CD8-positive, alpha-beta memory T cell (primary cell): ENCODE results near the gene GPX4. TPM values are rescaled to one million over a fixed set of nuclear protein-coding genes. Genes with fewer than 3 reads are reported as not detected.

Source experiments
- CTCF ChIA-PET: fragments of 350-600 bp; sonication (Branson Sonifier 250); formaldehyde crosslinking; loops from one replicate; lab custom pipeline; 2021; ENCODE audit warnings: antibody characterized with exemption; lab: Charles Lee
- POLR2A ChIA-PET: fragments of 350-600 bp; sonication (Branson Sonifier 250); formaldehyde crosslinking; loops from one replicate; lab custom pipeline; 2021; ENCODE audit warnings: antibody characterized with exemption; lab: Charles Lee
- DNase-seq, 5 donors: peaks; one replicate each; pipeline versions ENCODE4 v3.0.0 to v3.0.0-alpha.2; 2020 to 2022; ENCODE audit warnings: mixed read lengths in 1 of 5
- H3K27ac ChIP-seq: one replicate; pipeline ENCODE4 v1.7.0; 2013; ENCODE audit warnings: low read depth, mild to moderate bottlenecking, low read length, moderate library complexity
- H3K27me3 ChIP-seq: 2 replicates; pipeline ENCODE4 v1.7.0; 2013; ENCODE audit warnings: low read length, mild to moderate bottlenecking; ENCODE audit not compliant: insufficient read depth, poor library complexity, severe bottlenecking
- H3K36me3 ChIP-seq: 2 replicates; pipeline ENCODE4 v1.7.0; 2013; ENCODE audit warnings: mild to moderate bottlenecking, low read length, moderate library complexity; ENCODE audit not compliant: insufficient read depth
- H3K4me1 ChIP-seq: 2 replicates; pipeline ENCODE4 v1.7.0; 2013; ENCODE audit warnings: mild to moderate bottlenecking, low read length, moderate library complexity; ENCODE audit not compliant: insufficient read depth
- H3K4me3 ChIP-seq: 2 replicates; pipeline ENCODE4 v1.7.0; 2013; ENCODE audit warnings: mild to moderate bottlenecking, low read length
- H3K9me3 ChIP-seq: 2 replicates; pipeline ENCODE4 v1.7.0; 2013; ENCODE audit warnings: mild to moderate bottlenecking, low read length
- H3K27ac Mint-ChIP-seq, 8 donors: one replicate each; pipeline ENCODE4 v1.8.0; 2020 to 2021; ENCODE audit warnings: mixed read lengths in 8 of 8, mild to moderate bottlenecking in 6 of 8, inconsistent platforms in 3 of 8, moderate library complexity in 3 of 8
- H3K27me3 Mint-ChIP-seq, 2 donors: one replicate each; pipeline ENCODE4 v1.8.0; 2020 to 2021; ENCODE audit warnings: mixed read lengths in 2 of 2, mild to moderate bottlenecking in 1 of 2, moderate library complexity in 1 of 2
- H3K36me3 Mint-ChIP-seq, 3 donors: one replicate each; pipeline ENCODE4 v1.8.0; 2020 to 2021; ENCODE audit warnings: mixed read lengths in 3 of 3, inconsistent platforms in 1 of 3, mild to moderate bottlenecking in 1 of 3
- H3K4me1 Mint-ChIP-seq, 3 donors: one replicate each; pipeline ENCODE4 v1.8.0; 2020 to 2021; ENCODE audit warnings: mixed read lengths in 3 of 3, inconsistent platforms in 1 of 3, mild to moderate bottlenecking in 1 of 3
- H3K4me3 Mint-ChIP-seq, 7 donors: one replicate each; pipeline ENCODE4 v1.8.0; 2020 to 2021; ENCODE audit warnings: mixed read lengths in 7 of 7, mild to moderate bottlenecking in 6 of 7, moderate library complexity in 4 of 7, inconsistent platforms in 2 of 7
- H3K9me3 Mint-ChIP-seq, 5 donors: one replicate each; pipeline ENCODE4 v1.8.0; 2020 to 2022; ENCODE audit warnings: mixed read lengths in 5 of 5, mild to moderate bottlenecking in 3 of 5, moderate library complexity in 2 of 5, inconsistent platforms in 1 of 5
- polyA plus RNA-seq: library from polyadenylated mRNA; unstranded; fragments of 300-500 nt; fragmentation: Illumina TruSeq; gene quantifications from one replicate; pipeline ENCODE4 v1.2.3, GENCODE V29; 2021
- total RNA-seq, 2 experiments: library from RNA; stranded (reverse); gene quantifications; one replicate each; pipeline ENCODE4 v1.2.3, GENCODE V29; 2021

GPX4 gene
- total and polyA plus RNA-seq, 3 experiments from 2014 or later = 222 to 373 (median 222) TPM

DNA sequence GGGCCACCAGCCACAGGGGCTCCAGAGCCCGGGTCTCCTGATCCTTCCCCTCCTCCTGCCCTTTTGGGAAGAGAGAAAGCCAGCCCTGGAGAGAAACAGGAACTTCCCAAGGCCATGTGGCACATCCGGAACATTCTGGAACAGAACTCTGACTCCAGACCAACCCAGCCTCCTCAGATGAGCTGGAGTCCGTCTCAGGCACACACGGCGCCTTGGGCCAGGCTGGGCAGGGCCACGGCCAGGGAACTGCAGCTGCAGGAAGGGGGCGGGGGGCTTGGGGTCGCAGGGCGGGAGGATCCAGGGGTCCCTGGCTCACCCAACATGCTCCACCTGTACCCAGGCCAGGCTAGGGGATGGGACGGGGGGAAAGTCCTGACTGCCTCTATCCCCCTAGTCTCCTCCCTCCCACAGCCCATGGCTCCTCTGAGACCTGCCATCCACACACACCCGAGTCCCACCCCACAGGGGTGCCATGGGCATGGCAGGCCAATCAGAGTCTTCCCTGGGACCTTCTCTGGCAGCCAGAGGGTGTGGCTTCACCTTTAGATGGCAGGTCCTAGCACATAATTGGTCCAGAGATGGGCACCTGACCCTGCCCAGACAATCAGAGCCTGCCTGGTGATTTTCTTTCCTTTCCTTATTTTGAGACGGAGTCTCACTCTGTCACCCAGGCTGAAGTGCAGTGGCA lies 47.4 kb downstream of the GPX4 start:
- POLR2A ChIA-PET = no interaction called here
- H3K9me3 Mint-ChIP-seq = no peaks in the 10 kb centered on the region
- Histone ChIP-seq H3K4me1 (no peaks in the 10 kb centered on the region), H3K36me3 (no peaks in the 10 kb centered on the region), H3K27ac (no peak overlapping the region), H3K9me3 (no peaks in the 10 kb centered on the region), H3K4me3 (no peak overlapping the region), H3K27me3 (no peaks in the 10 kb centered on the region)
- no peak overlapping the region for H3K27ac Mint-ChIP-seq
- peaks cover 0 to under 1% (median 0%) of the 10 kb centered on the region in 3 donors for H3K4me1 Mint-ChIP-seq
- CTCF ChIA-PET = no interaction called here
- H3K36me3 Mint-ChIP-seq = peaks cover 0 to 32% (median 0%) of the 10 kb centered on the region in 3 donors
- H3K4me3 Mint-ChIP-seq = no peak overlapping the region
- no peaks in the 10 kb centered on the region for H3K27me3 Mint-ChIP-seq
- DNase-seq = no peak

GRCh38 chr19:1151917-1152587 lies 48.3 kb downstream of the GPX4 start:
- Mint-ChIP-seq H3K4me1 (peaks cover 0 to 3% (median 0%) of the 10 kb centered on the region in 3 donors), H3K9me3 (no peaks in the 10 kb centered on the region), H3K36me3 (peaks cover 0 to 28% (median 0%) of the 10 kb centered on the region in 3 donors), H3K27ac (no peak overlapping the region), H3K4me3 (peak overlapping the region in 1 of 7 donors; percentile 48), H3K27me3 (no peaks in the 10 kb centered on the region)
- ChIA-PET CTCF (interaction anchor here (0.7 kb wide), 1 partner anchor 19 kb away, joined by 3 read pairs; no protein-coding TSS in a partner anchor), POLR2A (no interaction called here)
- no peaks in the 10 kb centered on the region for H3K36me3 ChIP-seq
- no peak for DNase-seq
- H3K4me3 ChIP-seq = no peak overlapping the region
- no peaks in the 10 kb centered on the region for H3K9me3 ChIP-seq
- H3K4me1 ChIP-seq = no peaks in the 10 kb centered on the region
- no peak overlapping the region for H3K27ac ChIP-seq
- no peaks in the 10 kb centered on the region for H3K27me3 ChIP-seq

GRCh38 chr19:1153891-1154730 lies 50.3 kb downstream of the GPX4 start:
- no peak for DNase-seq
- Mint-ChIP-seq H3K27me3 (no peaks in the 10 kb centered on the region), H3K4me1 (peaks cover 0 to 3% (median 0%) of the 10 kb centered on the region in 3 donors), H3K27ac (no peak overlapping the region), H3K36me3 (peaks cover 0 to 28% (median 0%) of the 10 kb centered on the region in 3 donors), H3K4me3 (no peak overlapping the region), H3K9me3 (no peaks in the 10 kb centered on the region)
- H3K36me3 ChIP-seq = no peaks in the 10 kb centered on the region
- POLR2A ChIA-PET = no interaction called here
- H3K27ac ChIP-seq = no peak overlapping the region
- no peaks in the 10 kb centered on the region for H3K4me1 ChIP-seq
- H3K27me3 ChIP-seq = no peaks in the 10 kb centered on the region
- CTCF ChIA-PET = no interaction called here
- no peaks in the 10 kb centered on the region for H3K9me3 ChIP-seq
- H3K4me3 ChIP-seq = no peak overlapping the region

DNA sequence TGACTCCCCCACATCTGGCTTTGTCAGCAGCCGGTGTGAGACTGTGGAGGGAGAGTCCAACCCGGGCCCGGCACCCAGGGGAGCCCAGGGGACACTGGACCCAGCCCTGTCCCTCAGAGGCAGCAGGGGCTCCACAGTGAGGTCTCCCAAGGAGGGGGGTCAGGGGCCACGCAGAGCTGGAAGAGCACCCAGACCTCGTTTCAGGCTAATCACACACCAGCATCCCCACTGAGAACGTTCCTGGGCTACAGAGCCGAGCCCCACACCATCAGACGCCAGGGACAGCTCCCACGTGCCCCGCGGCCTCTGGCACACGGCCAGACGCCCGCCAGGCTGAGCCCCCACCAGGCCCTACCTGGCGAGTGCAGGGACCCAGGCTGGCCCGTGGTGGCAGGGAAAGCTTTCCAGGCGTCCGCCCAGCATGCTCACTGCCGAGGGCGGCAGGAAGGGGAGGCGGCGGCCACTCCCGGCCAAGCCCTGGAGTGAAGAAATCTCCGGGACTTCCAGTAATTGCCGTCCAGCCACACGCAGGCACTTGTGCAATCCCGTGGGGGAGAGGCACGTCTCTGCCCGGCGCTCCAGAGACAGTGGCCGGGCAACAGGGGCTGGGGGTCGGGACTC lies 51.0 kb downstream of the GPX4 start:
- H3K4me1 Mint-ChIP-seq = peaks cover 0 to 3% (median 0%) of the 10 kb centered on the region in 3 donors
- Histone ChIP-seq H3K36me3 (no peaks in the 10 kb centered on the region), H3K4me1 (no peaks in the 10 kb centered on the region), H3K27me3 (no peaks in the 10 kb centered on the region), H3K4me3 (no peak overlapping the region), H3K27ac (no peak overlapping the region), H3K9me3 (no peaks in the 10 kb centered on the region)
- H3K36me3 Mint-ChIP-seq = peaks cover 0 to 23% (median 0%) of the 10 kb centered on the region in 3 donors
- H3K27me3 Mint-ChIP-seq = no peaks in the 10 kb centered on the region
- H3K27ac Mint-ChIP-seq = no peak overlapping the region
- DNase-seq = no peak
- ChIA-PET CTCF (no interaction called here), POLR2A (no interaction called here)
- no peak overlapping the region for H3K4me3 Mint-ChIP-seq
- no peaks in the 10 kb centered on the region for H3K9me3 Mint-ChIP-seq

DNA sequence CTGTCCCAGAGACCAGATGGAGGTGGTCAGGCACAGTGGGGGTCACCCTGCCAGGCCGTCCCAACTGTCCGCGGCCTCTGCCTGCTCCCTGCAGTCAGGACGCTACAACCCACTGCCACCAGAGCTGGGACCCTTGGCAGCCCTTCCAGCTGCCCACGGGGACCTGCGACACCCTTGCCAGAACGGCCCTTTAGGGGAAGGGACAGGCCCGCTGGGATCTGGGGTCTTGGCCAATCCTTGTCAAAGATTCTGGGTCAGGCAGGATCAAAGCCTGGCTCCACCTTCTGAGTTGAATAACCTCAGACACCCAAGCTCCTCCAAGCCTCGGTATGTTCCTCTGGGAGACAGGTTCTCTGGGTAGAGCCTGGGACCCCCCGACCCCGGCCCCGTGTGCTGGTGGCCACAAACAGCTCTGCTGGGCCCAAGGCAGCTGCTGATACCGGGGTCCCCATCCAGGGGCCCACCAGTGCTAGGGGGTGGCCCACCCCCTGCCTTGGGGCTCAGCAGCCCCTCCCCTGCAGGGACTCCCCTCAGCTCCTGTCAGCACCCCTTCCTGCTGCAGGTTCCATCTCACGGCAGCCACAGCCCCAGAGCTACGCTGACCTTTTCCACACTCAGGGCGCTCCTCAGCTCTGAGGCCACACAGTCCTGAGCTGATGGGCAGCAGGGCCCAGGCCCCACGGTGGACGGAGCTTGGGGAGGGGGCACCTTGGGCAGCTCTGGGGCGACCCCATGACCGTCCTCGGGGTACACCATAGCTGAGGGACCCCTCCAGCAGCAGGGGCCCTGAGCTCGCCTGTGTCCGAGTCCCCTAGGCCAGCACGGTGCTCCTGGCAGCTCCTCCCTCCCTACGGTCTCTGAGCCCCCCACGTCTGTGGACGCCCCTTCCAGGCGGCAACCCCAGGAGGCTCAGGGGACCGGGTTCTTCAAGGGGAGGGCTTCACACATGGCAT lies 51.8 kb downstream of the GPX4 start:
- DNase-seq = no peak
- ChIA-PET POLR2A (no interaction called here), CTCF (no interaction called here)
- H3K9me3 Mint-ChIP-seq = no peaks in the 10 kb centered on the region
- no peaks in the 10 kb centered on the region for H3K36me3 ChIP-seq
- no peak overlapping the region for H3K27ac ChIP-seq
- H3K36me3 Mint-ChIP-seq = peaks cover 0 to 24% (median 0%) of the 10 kb centered on the region in 3 donors
- no peak overlapping the region for H3K27ac Mint-ChIP-seq
- no peak overlapping the region for H3K4me3 Mint-ChIP-seq
- H3K4me1 ChIP-seq = no peaks in the 10 kb centered on the region
- no peaks in the 10 kb centered on the region for H3K27me3 ChIP-seq
- no peaks in the 10 kb centered on the region for H3K27me3 Mint-ChIP-seq
- no peak overlapping the region for H3K4me3 ChIP-seq
- H3K9me3 ChIP-seq = no peaks in the 10 kb centered on the region
- H3K4me1 Mint-ChIP-seq = peaks cover 0 to 3% (median 0%) of the 10 kb centered on the region in 3 donors

Other genes with a start within 250 kb of the GPX4 start
- 1 to 10 TPM in 1 of 2 experiments, under 1 TPM in 1; 0.89 to 1.5 TPM for gene CFD, start 244.3 kb upstream of the GPX4 start, total RNA-seq
- gene CFD, start 244.3 kb upstream of the GPX4 start, polyA plus RNA-seq = 6.9 TPM
- 10 to 100 TPM; 57.4 to 59.4 TPM for gene MED16, start 210.8 kb upstream of the GPX4 start, total RNA-seq
- 109 TPM for gene MED16, start 210.8 kb upstream of the GPX4 start, polyA plus RNA-seq
- not detected for gene RNU6-9, start 210.5 kb upstream of the GPX4 start, total RNA-seq
- not detected for gene RNU6-9, start 210.5 kb upstream of the GPX4 start, polyA plus RNA-seq
- 10 to 100 TPM; 60.7 to 65.2 TPM for gene R3HDM4, start 190.8 kb upstream of the GPX4 start, total RNA-seq
- 197 TPM for gene R3HDM4, start 190.8 kb upstream of the GPX4 start, polyA plus RNA-seq
- 1 to 10 TPM; 1.2 to 2.3 TPM for gene KISS1R, start 186.7 kb upstream of the GPX4 start, total RNA-seq
- gene KISS1R, start 186.7 kb upstream of the GPX4 start, polyA plus RNA-seq = 0.49 TPM
- gene ARID3A, start 178.0 kb upstream of the GPX4 start, total RNA-seq = 10 to 100 TPM; 12.8 to 15.9 TPM
- gene ARID3A, start 178.0 kb upstream of the GPX4 start, polyA plus RNA-seq = 0.49 TPM
- gene WDR18, start 119.6 kb upstream of the GPX4 start, total RNA-seq = 100 to 1,000 TPM; 108 to 133 TPM
- gene WDR18, start 119.6 kb upstream of the GPX4 start, polyA plus RNA-seq = 61.3 TPM
- gene GRIN3B, start 103.6 kb upstream of the GPX4 start, total RNA-seq = not detected
- not detected for gene GRIN3B, start 103.6 kb upstream of the GPX4 start, polyA plus RNA-seq
- 100 to 1,000 TPM; 151 to 157 TPM for gene TMEM259, start 82.9 kb upstream of the GPX4 start, total RNA-seq
- gene TMEM259, start 82.9 kb upstream of the GPX4 start, polyA plus RNA-seq = 84.6 TPM
- gene RNU6-2, start 82.5 kb upstream of the GPX4 start, total RNA-seq = not detected
- gene RNU6-2, start 82.5 kb upstream of the GPX4 start, polyA plus RNA-seq = not detected
- 10 to 100 TPM; 78.1 to 78.9 TPM for gene CNN2, start 77.4 kb upstream of the GPX4 start, total RNA-seq
- gene CNN2, start 77.4 kb upstream of the GPX4 start, polyA plus RNA-seq = 792 TPM
- gene ABCA7, start 63.9 kb upstream of the GPX4 start, total RNA-seq = 10 to 100 TPM; 33.8 to 39.5 TPM
- 14.1 TPM for gene ABCA7, start 63.9 kb upstream of the GPX4 start, polyA plus RNA-seq
- gene ARHGAP45, start 36.8 kb upstream of the GPX4 start, total RNA-seq = 100 to 1,000 TPM; 212 to 220 TPM
- 478 TPM for gene ARHGAP45, start 36.8 kb upstream of the GPX4 start, polyA plus RNA-seq
- gene POLR2E, start 8.6 kb upstream of the GPX4 start, total RNA-seq = 100 to 1,000 TPM; 270 to 278 TPM
- gene POLR2E, start 8.6 kb upstream of the GPX4 start, polyA plus RNA-seq = 249 TPM
- 10 to 100 TPM; 59.0 to 61.0 TPM for gene SBNO2, start 70.3 kb downstream of the GPX4 start, total RNA-seq
- gene SBNO2, start 70.3 kb downstream of the GPX4 start, polyA plus RNA-seq = 4.3 TPM
- gene STK11, start 101.8 kb downstream of the GPX4 start, total RNA-seq = 10 to 100 TPM; 66.9 to 69.7 TPM
- 37.0 TPM for gene STK11, start 101.8 kb downstream of the GPX4 start, polyA plus RNA-seq
- under 1 TPM; 0.22 to 0.80 TPM for gene CBARP, start 134.0 kb downstream of the GPX4 start, total RNA-seq
- gene CBARP, start 134.0 kb downstream of the GPX4 start, polyA plus RNA-seq = not detected
- 100 to 1,000 TPM; 179 to 180 TPM for gene ATP5F1D, start 137.8 kb downstream of the GPX4 start, total RNA-seq
- gene ATP5F1D, start 137.8 kb downstream of the GPX4 start, polyA plus RNA-seq = 271 TPM
- gene MIDN, start 144.6 kb downstream of the GPX4 start, total RNA-seq = 10 to 100 TPM; 39.8 to 45.3 TPM
- 14.6 TPM for gene MIDN, start 144.6 kb downstream of the GPX4 start, polyA plus RNA-seq
- 100 to 1,000 TPM; 253 to 258 TPM for gene CIRBP, start 165.3 kb downstream of the GPX4 start, total RNA-seq
- gene CIRBP, start 165.3 kb downstream of the GPX4 start, polyA plus RNA-seq = 238 TPM
- 100 to 1,000 TPM; 113 TPM for gene FAM174C, start 171.5 kb downstream of the GPX4 start, total RNA-seq
- gene FAM174C, start 171.5 kb downstream of the GPX4 start, polyA plus RNA-seq = 100 TPM
- not detected for gene EFNA2, start 181.9 kb downstream of the GPX4 start, total RNA-seq
- gene EFNA2, start 181.9 kb downstream of the GPX4 start, polyA plus RNA-seq = not detected